Lower leg skin (tissue), 4 donors: ENCODE measurements around the gene DRG2. TPM values are rescaled to one million over a fixed set of nuclear protein-coding genes. Genes with fewer than 3 reads are reported as not detected.

Source experiments
- DNase-seq, 2 donors: peaks; one replicate each; pipeline ENCODE4 v3.0.0-alpha.2; 2019; ENCODE audit warnings: low spot score in 2 of 2
- H3K4me3 ChIP-seq: fragments of 200-600 bp; sonication (generic); 2 replicates; pipeline ENCODE4 v1.5.1; 2017; ENCODE audit warnings: mild to moderate bottlenecking, low read depth; ENCODE audit not compliant: poor library complexity, severe bottlenecking
- POLR2A ChIP-seq, 2 donors: fragments of 450-650 bp; IDR thresholded peaks; one replicate each; pipeline ENCODE4 v1.6.1; 2016 to 2017; ENCODE audit warnings: antibody characterized with exemption in 2 of 2, mild to moderate bottlenecking in 1 of 2, moderate library complexity in 1 of 2
- WGBS, 2 donors: methylation state at CpG; one replicate each; pipeline ENCODE4 v1.1.5; 2018; 5-methylcytosine and 5-hydroxymethylcytosine counted together
- intact Hi-C: fragments of 100-400 bp; cut with DNase I; formaldehyde crosslinking; loops from one replicate; pipeline ENCODE4 v1.15.0; 2023; ENCODE audit warnings: low total_unique reads
- total RNA-seq, 4 donors: library from RNA; depleted of rRNA; stranded (reverse); fragments of >200 nt; gene quantifications; one replicate each; pipeline ENCODE4 v1.1.0, GENCODE V29; 2016
- TF ChIP-seq, protein P1 (sequence below), 3 donors: fragments of 450-650 bp; IDR thresholded peaks; one replicate each; pipeline ENCODE4 v1.5.1; 2016; ENCODE audit warnings: antibody characterized with exemption in 3 of 3, mild to moderate bottlenecking in 3 of 3, moderate library complexity in 2 of 3

Gene DRG2
- total RNA-seq, 4 donors from 2014 or later: 33.5 to 44.5 (median 37.4) TPM

DNA sequence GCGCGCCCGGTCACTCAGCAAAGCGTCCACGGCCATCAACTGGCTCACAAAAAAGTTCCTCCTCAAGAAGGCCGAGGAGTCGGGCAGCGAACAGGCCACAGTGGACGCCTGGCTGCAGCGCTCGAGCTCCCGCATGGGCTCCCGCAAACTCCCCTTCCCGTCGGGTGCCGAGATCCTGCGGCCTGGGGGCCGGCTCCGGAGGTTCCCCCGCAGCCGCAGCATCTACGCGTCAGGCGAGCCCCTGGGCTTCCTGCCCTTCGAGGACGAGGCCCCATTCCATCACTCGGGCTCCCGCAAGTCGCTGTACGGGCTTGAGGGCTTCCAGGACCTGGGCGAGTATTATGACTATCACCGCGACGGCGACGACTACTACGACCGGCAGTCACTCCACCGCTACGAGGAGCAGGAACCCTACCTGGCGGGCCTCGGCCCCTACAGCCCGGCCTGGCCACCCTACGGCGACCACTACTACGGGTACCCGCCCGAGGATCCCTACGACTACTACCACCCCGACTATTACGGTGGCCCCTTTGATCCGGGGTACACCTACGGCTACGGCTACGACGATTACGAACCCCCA, 31.5 kb downstream of the DRG2 start:
- intact Hi-C loops: no loop called here
- TF ChIP-seq POLR2A (IDR thresholded peaks at IDR 0.05): no peak
- TF ChIP-seq, protein P1, sequence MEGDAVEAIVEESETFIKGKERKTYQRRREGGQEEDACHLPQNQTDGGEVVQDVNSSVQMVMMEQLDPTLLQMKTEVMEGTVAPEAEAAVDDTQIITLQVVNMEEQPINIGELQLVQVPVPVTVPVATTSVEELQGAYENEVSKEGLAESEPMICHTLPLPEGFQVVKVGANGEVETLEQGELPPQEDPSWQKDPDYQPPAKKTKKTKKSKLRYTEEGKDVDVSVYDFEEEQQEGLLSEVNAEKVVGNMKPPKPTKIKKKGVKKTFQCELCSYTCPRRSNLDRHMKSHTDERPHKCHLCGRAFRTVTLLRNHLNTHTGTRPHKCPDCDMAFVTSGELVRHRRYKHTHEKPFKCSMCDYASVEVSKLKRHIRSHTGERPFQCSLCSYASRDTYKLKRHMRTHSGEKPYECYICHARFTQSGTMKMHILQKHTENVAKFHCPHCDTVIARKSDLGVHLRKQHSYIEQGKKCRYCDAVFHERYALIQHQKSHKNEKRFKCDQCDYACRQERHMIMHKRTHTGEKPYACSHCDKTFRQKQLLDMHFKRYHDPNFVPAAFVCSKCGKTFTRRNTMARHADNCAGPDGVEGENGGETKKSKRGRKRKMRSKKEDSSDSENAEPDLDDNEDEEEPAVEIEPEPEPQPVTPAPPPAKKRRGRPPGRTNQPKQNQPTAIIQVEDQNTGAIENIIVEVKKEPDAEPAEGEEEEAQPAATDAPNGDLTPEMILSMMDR (IDR thresholded peaks at IDR 0.05): no peak
- DNase-seq: no peak
- 97 to 98% methylated on average over 56 to 57 of the region's 57 CpGs for WGBS, 2 donors
- no peak overlapping the region for H3K4me3 ChIP-seq

DNA sequence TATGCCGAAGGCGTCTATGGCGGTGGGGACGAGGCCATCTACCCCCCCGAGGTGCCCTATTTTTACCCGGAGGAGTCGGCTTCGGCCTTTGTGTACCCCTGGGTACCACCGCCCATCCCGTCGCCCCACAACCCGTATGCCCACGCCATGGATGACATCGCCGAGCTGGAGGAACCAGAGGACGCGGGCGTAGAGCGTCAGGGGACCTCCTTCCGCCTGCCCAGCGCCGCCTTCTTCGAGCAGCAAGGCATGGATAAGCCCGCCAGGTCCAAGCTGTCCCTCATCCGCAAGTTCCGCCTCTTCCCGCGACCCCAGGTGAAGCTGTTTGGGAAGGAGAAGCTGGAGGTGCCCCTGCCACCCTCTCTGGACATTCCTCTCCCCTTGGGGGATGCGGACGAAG, 32.2 kb downstream of the DRG2 start:
- no peak for DNase-seq
- TF ChIP-seq, protein P1 (IDR thresholded peaks at IDR 0.05): no peak
- TF ChIP-seq POLR2A (IDR thresholded peaks at IDR 0.05): no peak
- WGBS, 2 donors: 98 to 99% methylated on average over 30 of the region's 30 CpGs
- no peak overlapping the region for H3K4me3 ChIP-seq
- intact Hi-C loops: no loop called here

DNA sequence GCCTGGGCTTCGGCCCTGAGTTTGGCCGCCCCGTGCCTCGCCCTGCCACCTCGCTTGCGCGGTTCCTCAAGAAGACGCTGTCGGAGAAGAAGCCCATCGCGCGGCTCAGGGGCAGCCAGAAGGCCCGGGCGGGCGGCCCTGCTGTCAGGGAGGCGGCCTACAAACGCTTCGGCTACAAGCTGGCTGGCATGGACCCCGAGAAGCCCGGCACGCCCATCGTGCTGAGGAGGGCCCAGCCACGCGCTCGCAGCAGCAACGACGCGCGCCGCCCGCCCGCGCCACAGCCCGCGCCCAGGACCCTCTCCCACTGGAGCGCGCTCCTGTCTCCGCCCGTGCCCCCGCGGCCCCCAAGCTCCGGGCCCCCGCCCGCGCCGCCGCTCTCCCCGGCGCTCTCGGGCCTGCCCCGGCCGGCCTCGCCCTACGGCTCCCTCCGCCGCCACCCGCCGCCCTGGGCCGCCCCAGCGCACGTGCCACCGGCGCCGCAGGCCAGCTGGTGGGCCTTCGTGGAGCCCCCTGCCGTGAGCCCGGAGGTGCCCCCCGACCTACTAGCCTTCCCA, 32.8 kb downstream of the DRG2 start:
- H3K4me3 ChIP-seq: no peak overlapping the region
- TF ChIP-seq, protein P1 (IDR thresholded peaks at IDR 0.05): no peak
- TF ChIP-seq POLR2A (IDR thresholded peaks at IDR 0.05): no peak
- 87 to 94% methylated on average over 67 to 68 of the region's 68 CpGs for WGBS, 2 donors
- intact Hi-C loops: no loop called here
- no peak for DNase-seq

DNA sequence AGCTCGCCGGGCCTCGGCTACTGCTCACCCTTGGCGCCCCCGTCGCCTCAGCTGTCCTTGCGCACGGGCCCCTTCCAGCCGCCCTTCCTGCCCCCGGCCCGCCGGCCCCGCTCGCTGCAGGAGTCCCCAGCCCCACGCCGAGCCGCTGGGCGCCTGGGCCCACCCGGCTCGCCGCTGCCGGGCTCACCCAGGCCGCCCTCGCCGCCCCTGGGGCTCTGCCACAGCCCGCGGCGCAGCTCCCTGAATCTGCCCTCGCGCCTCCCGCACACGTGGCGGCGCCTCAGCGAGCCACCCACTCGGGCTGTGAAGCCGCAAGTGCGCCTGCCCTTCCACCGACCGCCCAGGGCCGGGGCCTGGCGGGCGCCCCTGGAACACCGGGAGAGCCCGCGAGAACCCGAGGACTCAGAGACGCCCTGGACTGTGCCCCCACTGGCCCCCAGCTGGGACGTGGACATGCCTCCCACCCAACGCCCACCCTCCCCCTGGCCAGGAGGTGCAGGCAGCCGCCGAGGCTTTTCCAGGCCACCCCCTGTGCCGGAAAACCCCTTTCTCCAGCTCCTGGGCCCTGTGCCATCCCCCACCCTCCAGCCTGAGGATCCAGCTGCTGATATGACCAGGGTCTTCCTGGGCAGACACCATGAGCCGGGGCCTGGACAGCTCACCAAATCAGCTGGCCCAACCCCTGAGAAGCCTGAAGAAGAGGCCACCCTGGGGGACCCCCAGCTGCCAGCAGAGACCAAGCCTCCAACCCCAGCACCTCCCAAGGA, 33.6 kb downstream of the DRG2 start:
- no peak for TF ChIP-seq POLR2A (IDR thresholded peaks at IDR 0.05)
- TF ChIP-seq, protein P1 (IDR thresholded peaks at IDR 0.05): no peak
- WGBS, 2 donors: 90 to 97% methylated on average over 39 to 47 of the region's 54 CpGs
- no peak overlapping the region for H3K4me3 ChIP-seq
- intact Hi-C loops: no loop called here
- DNase-seq: no peak

DNA sequence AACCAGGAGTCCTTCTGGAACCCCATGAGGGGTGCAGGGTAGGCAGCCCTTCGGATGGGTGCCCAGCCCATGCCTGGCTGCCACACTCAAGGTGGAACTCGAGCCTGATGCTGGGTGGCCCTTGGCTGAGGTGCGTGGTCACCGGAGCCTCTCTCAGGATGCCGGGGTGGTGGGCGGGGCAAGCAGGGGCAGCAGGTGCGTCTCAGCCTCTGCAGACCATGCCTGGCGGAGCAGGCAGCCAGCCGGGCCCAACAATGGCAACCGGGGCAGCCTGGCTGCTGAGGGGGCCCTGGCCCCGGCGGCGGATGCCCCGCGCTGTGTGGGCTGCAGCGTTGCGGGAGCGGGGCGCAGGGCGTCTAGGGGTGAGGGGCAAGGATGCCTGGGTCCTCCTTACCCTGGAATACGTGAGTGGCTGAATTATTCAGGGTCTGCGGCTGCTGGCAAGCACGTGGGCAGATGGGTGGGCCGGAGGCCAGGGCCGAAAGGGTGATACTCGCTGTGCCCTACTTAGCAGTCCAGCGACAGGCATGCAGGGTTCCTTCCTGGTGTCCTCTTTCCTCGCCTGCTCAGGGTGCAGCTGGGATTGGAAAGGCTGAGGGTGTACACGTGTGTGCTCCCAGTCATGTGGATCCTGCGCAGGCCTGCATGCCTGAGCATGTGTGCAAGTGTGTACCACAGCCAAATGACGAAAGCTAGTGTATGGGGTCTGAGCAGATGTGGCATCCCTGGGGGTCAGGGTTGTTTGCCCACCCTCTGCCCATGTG, 35.4 kb downstream of the DRG2 start:
- H3K4me3 ChIP-seq: no peak overlapping the region
- TF ChIP-seq, protein P1 (IDR thresholded peaks at IDR 0.05): no peak
- no peak for TF ChIP-seq POLR2A (IDR thresholded peaks at IDR 0.05)
- intact Hi-C loops: no loop called here
- DNase-seq: no peak
- 74% methylated on average over 16 to 29 of the region's 31 CpGs for WGBS, 2 donors
